ENCODE data around the gene SORCS2. TPM values are rescaled to one million over a fixed set of nuclear protein-coding genes. Genes with fewer than 3 reads are reported as not detected.

Gene SORCS2
- total and polyA plus RNA-seq, 2 of the 13 experiments (the other 11 are each of a cell fraction or from before 2014, with no cell fraction given): 0.82 to 1.0 TPM

DNA sequence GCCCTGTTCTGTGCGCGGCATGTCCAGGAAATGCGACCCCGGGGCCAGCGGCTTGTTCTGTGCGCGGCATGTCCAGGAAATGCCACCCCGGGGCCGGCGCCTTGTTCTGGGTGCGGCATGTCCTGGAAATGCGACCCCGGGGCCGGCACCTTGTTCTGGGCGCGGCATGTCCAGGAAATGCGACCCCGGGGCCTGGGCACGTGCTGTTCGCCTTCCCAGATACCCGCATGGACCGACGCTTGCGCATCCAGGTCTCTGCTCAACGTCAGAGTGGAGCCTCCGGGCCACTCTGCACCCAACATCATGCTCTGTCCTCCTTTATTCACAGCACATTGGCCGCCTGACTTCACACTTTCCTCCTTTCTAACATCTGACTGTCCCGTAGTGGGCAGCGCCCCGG is 318.2 kb downstream of the SORCS2 start:
- Histone ChIP-seq H3K4me1 (ENCODE audit: insufficient read depth, low read length) (peaks cover 41% of the 10 kb centered on the region), H3K9ac (ENCODE audit: insufficient read depth, low read depth, low read length) (no peak overlapping the region), H3K79me2 (ENCODE audit: insufficient read depth, low read length) (no peaks in the 10 kb centered on the region), H4K20me1 (ENCODE audit: insufficient read depth, low read length) (no peaks in the 10 kb centered on the region), H3K4me3 (replicated peaks in 1 of 3; ENCODE audit: insufficient read depth in 1 of 3, low read depth in 2 of 3, low read length in 3 of 3) (no peak overlapping the region), H3K36me3 (replicated peaks in 1 of 2; ENCODE audit: control insufficient read depth in 1 of 2, insufficient read depth in 2 of 2, low read length in 2 of 2) (no peaks in the 10 kb centered on the region), H3K4me2 (ENCODE audit: low read depth, low read length) (no peak overlapping the region), H3K27me3 (ENCODE audit: control insufficient read depth in 1 of 2, insufficient read depth in 2 of 2, low read length in 2 of 2) (peaks cover 7 to 19% of the 10 kb centered on the region in 2 experiments; a peak in 3 of 5 replicates), H3K9me3 (ENCODE audit: low read length) (no peaks in the 10 kb centered on the region), H3K27ac (ENCODE audit: extremely low read length, insufficient read depth, low read length) (no peak overlapping the region), H2AFZ (ENCODE audit: low read length) (no peak overlapping the region)
- intact Hi-C loops (cut with micrococcal nuclease; ENCODE audit: unreplicated experiment) (no loop called here), in situ Hi-C loops (cut with HindIII; ENCODE audit: extremely low pct_ligation_motif_present, low pct_unique_long_range_greater_than_20kb) (no loop called here)
- BruUV-seq (replicated peaks): no TSS peak
- ChIA-PET POLR2A (no interaction called here), CTCF (ENCODE audit: low intra/inter-chr PET ratio, low total read pairs) (no interaction called here)
- WGBS (ENCODE audit: low lambda C conversion rate): 73% methylated on average over 21 of the region's 30 CpGs
- no peak for ATAC-seq
- TF ChIP-seq ZNF205 (CRISPR knock-in tag; IDR thresholded peaks at IDR 0.05) (no peak), ZNF232 (CRISPR knock-in tag; IDR thresholded peaks at IDR 0.05; ENCODE audit: borderline replicate concordance) (no peak), NFAT5 (CRISPR knock-in tag; IDR thresholded peaks at IDR 0.05) (no peak), KDM6A (CRISPR knock-in tag; IDR thresholded peaks at IDR 0.05; ENCODE audit: low read depth) (no peak), ZNF282 (IDR thresholded peaks at IDR 0.05; ENCODE audit: partially characterized antibody) (no peak)
- TF ChIP-seq, protein P1, sequence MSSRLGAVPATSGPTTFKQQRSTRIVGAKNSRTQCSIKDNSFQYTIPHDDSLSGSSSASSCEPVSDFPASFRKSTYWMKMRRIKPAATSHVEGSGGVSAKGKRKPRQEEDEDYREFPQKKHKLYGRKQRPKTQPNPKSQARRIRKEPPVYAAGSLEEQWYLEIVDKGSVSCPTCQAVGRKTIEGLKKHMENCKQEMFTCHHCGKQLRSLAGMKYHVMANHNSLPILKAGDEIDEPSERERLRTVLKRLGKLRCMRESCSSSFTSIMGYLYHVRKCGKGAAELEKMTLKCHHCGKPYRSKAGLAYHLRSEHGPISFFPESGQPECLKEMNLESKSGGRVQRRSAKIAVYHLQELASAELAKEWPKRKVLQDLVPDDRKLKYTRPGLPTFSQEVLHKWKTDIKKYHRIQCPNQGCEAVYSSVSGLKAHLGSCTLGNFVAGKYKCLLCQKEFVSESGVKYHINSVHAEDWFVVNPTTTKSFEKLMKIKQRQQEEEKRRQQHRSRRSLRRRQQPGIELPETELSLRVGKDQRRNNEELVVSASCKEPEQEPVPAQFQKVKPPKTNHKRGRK (CRISPR knock-in tag; IDR thresholded peaks at IDR 0.05): no peak
- TF ChIP-seq, protein P2, sequence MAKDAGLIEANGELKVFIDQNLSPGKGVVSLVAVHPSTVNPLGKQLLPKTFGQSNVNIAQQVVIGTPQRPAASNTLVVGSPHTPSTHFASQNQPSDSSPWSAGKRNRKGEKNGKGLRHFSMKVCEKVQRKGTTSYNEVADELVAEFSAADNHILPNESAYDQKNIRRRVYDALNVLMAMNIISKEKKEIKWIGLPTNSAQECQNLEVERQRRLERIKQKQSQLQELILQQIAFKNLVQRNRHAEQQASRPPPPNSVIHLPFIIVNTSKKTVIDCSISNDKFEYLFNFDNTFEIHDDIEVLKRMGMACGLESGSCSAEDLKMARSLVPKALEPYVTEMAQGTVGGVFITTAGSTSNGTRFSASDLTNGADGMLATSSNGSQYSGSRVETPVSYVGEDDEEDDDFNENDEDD (CRISPR knock-in tag; IDR thresholded peaks at IDR 0.05; ENCODE audit: borderline replicate concordance): no peak
- TF ChIP-seq, protein P3, sequence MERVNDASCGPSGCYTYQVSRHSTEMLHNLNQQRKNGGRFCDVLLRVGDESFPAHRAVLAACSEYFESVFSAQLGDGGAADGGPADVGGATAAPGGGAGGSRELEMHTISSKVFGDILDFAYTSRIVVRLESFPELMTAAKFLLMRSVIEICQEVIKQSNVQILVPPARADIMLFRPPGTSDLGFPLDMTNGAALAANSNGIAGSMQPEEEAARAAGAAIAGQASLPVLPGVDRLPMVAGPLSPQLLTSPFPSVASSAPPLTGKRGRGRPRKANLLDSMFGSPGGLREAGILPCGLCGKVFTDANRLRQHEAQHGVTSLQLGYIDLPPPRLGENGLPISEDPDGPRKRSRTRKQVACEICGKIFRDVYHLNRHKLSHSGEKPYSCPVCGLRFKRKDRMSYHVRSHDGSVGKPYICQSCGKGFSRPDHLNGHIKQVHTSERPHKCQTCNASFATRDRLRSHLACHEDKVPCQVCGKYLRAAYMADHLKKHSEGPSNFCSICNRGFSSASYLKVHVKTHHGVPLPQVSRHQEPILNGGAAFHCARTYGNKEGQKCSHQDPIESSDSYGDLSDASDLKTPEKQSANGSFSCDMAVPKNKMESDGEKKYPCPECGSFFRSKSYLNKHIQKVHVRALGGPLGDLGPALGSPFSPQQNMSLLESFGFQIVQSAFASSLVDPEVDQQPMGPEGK (CRISPR knock-in tag; IDR thresholded peaks at IDR 0.05): no peak
- no peak for DNase-seq (ENCODE audit: low spot score)
- no peak for FAIRE-seq
